C4-2B (cell line): ENCODE data around the gene MVD.

ENCODE experiments used
- H3K27ac ChIP-seq: fragments of 450-650 bp; 2 replicates; pipeline ENCODE4 v1.5.1; 2017
- ZFX ChIP-seq: fragments of 450-650 bp; IDR thresholded peaks from 2 replicates; pipeline ENCODE4 v1.6.1; 2017
- TF ChIP-seq, protein P1 (sequence below): fragments of 450-650 bp; conservative IDR thresholded peaks from 2 replicates; pipeline ENCODE4 v1.5.1; 2017; ENCODE audit warnings: mild to moderate bottlenecking

Gene MVD

DNA sequence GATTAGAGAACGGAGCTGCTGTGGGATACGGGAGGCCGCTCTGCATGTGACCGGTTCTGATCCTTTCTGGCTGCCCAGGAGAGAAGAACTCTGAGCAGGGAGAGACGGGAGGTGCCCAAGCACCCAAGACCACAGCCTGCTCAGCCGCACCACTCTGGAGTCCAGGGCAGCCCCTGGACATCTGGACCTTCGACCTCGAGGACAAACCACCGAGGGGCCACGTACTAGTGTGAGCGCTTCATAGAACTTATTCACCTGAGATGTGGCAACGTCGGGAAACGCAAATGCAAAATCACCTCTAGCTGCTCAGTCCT is 37.4 kb upstream of the MVD start:
- H3K27ac ChIP-seq = no peak overlapping the region
- TF ChIP-seq, protein P1, sequence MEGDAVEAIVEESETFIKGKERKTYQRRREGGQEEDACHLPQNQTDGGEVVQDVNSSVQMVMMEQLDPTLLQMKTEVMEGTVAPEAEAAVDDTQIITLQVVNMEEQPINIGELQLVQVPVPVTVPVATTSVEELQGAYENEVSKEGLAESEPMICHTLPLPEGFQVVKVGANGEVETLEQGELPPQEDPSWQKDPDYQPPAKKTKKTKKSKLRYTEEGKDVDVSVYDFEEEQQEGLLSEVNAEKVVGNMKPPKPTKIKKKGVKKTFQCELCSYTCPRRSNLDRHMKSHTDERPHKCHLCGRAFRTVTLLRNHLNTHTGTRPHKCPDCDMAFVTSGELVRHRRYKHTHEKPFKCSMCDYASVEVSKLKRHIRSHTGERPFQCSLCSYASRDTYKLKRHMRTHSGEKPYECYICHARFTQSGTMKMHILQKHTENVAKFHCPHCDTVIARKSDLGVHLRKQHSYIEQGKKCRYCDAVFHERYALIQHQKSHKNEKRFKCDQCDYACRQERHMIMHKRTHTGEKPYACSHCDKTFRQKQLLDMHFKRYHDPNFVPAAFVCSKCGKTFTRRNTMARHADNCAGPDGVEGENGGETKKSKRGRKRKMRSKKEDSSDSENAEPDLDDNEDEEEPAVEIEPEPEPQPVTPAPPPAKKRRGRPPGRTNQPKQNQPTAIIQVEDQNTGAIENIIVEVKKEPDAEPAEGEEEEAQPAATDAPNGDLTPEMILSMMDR = no peak
- TF ChIP-seq ZFX = no peak

DNA sequence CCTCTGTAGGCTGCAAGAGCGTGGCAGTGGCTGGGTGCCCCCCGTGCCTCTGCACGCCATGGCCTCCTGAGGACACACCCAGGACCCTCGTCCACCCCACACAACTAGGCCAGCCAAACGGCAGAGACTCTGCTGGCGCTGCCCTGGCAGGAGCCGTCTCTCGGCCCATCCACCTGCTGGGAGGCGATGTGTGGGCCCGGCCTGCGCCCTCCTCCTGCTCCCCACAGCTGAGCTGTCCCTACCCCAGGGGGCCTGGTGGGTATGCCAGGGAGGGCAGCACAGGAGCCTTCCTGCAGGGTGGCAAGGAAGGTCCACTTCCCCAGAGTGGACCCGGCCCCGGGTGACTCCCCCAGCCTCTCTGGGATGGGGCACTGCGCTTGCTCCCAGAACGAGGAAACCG is 36.3 kb upstream of the MVD start:
- no peak for TF ChIP-seq ZFX
- TF ChIP-seq, protein P1 = no peak

DNA sequence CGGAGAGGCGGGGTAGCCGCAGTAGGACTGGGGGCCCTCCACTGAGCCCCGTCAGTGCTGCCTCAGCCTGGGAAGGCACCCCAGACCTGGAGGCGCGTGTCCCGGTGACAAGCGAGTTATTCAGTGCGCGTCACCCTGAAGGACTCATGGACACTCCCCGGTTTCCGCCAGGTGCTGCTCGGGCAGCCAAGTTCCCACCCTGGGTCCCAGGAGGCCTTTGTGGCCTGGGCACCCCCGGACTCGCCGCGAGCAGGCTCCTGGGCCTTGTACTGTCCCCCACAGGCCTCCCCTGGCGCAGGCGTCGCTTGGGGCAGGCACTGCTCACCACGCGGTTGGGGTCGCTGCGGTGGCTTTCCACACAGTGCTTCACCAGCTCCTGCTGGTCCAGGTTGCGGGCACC is 35.8 kb upstream of the MVD start:
- TF ChIP-seq, protein P1 = no peak
- TF ChIP-seq ZFX = no peak
- H3K27ac ChIP-seq = no peak overlapping the region

More for the DNA sequence above, 36.3 kb upstream of the MVD start:
- no peak overlapping the region for H3K27ac ChIP-seq

DNA sequence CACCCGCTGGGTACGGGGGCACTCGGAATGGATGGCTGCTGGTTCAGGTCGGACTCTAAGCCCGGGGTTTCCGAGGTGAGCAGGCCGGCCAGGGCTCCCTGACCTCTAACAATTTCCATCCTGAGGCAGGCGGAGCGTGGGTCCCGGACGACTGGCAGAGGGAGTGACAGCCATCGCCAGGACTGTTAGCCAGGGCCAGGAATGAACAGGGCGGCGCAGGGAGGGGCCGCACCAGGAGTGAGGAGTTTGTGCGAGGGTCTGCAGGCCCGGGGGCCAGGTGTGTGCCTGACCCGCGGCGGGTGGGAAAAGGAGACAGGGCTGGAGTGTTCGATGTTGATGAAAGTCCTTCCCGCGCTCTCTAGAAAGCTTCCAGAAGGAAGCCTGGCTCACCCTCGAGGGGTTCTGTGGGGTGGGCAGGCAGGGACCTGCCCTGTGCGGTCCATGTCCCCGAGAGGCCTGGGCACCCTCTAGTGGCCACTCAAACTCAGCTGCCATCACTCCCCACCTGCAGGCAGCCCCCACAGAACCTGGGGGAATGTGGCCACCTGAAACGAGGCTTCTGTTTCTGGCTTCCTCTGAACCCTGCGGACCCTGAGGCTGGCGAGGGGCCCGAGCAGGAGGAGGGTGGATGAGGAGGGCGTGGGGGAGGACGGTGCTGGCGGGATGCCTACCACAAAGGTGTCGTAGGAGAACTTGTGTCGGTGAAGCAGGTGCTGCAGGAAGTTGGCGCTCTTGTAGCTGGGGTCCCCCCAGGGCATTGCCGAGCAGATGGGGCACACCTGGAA is 35.1 kb upstream of the MVD start:
- H3K27ac ChIP-seq = no peak overlapping the region

DNA sequence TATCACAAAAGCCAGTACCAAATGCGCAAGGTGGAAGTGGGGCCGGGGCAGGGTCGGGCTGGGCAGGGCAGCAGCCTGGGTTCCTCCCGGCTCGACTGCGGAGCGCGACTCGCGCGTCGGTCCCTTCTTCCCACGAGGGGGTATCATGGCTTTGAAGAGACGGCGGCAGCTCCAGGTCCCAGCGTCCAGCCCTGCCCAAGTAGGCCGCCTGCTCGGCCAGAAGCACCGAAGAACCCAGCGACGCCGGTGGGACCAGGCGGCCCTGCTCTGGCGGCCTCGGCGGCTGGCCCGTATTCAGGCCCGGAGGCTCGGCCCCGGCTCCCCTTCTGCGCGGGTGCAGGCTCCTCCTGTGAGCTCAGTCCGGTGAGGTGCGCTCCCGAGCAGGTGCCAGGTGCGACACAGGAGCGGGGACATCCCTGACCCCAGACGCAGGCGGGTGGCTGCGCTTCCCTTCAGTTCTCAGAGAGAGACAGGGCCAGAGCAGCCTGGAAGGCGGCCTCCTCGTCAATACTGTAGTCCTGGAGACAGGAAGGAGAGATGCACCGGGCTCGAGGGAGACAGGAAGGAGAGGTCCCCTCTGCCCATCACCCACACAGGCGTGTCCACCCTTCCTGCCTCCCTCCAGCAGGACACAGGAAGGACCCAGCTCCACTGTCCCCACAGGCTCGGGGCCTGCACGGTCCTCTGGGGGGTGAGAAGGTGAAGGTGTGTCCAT is 34.4 kb upstream of the MVD start:
- TF ChIP-seq, protein P1 = no peak
- no peak for TF ChIP-seq ZFX
- no peak overlapping the region for H3K27ac ChIP-seq

More for the DNA sequence above, 35.1 kb upstream of the MVD start:
- TF ChIP-seq ZFX = no peak
- TF ChIP-seq, protein P1 = no peak; the same call in 1 of the 2 replicates

DNA sequence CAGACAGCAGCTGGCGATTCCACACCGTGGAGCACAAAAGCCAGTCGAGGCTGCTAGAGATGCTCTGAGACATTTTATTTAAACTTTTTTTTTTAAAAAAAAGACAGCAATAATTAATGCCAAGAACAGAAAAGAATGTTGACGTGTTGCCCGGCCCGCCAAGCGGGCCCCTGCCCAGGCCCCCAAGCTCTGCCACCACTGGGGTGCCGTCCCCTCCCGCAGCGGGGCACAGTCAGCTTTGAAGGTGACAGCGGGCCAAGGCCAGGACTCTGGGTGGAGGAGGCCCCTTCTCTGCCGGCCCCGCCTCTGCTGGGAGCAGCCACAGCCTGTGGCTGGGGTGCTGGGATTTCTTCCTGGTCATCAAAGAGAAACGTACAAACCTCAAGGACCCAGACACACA is 33.5 kb upstream of the MVD start:
- no peak for TF ChIP-seq ZFX
- TF ChIP-seq, protein P1 = no peak

DNA sequence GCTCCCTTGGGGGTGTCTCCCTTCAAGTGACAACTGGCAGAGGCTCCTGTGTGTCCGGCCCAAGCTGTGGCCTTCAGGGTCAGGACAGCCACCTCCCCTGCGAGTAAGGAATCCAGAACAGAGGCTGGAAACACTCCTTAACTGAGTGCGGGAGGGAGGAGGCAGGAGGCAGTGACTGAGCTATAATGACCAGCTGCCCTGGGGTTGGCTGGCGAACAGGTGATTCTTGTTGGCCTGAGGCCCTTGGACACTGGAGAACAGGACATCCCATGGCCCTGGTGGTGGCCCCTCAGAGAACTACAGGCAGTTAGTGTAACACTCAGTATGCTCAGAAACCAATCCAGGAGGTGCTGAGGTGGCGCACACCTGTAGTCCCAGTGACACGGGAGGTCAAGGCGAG is 32.9 kb upstream of the MVD start:
- TF ChIP-seq ZFX = no peak
- TF ChIP-seq, protein P1 = no peak
- no peak overlapping the region for H3K27ac ChIP-seq

More for the DNA sequence above, 33.5 kb upstream of the MVD start:
- no peak overlapping the region for H3K27ac ChIP-seq
